GM19025 (cell line): Measurements from ENCODE around the gene OR9G4.

Source experiments
- ATAC-seq: cut with Tn5 transposase; IDR thresholded peaks from one replicate; pipeline ENCODE4 v1.9.1; 2021; ENCODE audit warnings: mild to moderate bottlenecking, low read depth, moderate library complexity; ENCODE audit not compliant: unreplicated experiment

OR9G4 gene

GRCh38 chr11:56748597-56748996 is at the start of gene OR9G4:
Gene OR9G4, minus strand, starts transcription at chr11:56748697. Its CDS starts 4,931 bp downstream, at chr11:56743766.
- ATAC-seq, result no peak

DNA sequence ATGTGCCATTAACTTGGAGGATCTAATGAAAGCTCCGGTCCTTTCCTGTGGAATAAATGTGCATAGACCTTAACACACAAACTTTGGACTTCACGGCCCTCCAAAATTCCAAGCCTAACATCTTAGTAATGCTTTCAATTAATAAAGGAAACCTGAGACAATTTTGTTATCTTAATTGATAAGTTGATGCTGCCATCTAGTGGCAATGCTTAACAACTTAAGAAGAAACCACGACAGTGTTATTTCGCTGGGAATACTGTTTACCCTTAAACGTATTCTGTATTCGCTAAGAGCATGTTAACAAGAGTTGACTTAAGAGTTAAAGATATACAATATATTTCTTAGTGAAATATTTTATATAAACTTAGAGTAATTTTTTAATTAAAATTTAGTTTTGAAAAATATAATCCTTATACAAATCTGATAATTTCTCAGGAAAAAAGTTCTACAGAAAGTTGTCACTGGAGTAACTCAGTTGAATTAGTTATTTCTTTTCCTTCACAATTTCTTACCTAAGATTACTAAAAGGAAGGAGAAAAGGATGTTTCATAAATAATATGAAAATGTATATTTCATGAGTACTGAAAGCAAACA is 35.0 kb upstream of the OR9G4 start:
- no peak for ATAC-seq

GRCh38 chr11:56782167-56782847 is 33.8 kb upstream of the OR9G4 start:
- no peak for ATAC-seq

DNA sequence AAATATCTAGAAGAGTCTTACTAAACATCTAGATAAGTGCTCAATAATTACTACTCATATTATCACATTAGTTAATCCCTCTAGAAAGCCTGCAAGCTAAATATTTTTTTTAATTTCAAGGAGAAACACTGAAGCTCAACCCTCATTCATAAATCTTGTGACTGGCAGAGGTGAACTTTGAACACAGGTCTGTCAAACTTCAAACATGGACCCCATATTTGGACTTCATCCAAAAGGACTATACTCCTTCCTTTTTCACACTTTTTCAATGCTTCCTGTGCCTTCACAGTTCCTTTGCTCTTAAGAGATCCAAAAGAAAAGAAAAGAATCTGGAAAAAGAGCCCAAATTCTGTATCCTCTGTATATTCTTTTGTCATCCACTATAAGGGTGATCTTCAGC is 28.3 kb upstream of the OR9G4 start:
- ATAC-seq, result no peak

- ATAC-seq, result no peak
Observed at GRCh38 chr11:56764976-56765375, 16.5 kb upstream of the OR9G4 start.

GRCh38 chr11:56751480-56751879 is 3.0 kb upstream of the OR9G4 start:
- ATAC-seq, result no peak

DNA sequence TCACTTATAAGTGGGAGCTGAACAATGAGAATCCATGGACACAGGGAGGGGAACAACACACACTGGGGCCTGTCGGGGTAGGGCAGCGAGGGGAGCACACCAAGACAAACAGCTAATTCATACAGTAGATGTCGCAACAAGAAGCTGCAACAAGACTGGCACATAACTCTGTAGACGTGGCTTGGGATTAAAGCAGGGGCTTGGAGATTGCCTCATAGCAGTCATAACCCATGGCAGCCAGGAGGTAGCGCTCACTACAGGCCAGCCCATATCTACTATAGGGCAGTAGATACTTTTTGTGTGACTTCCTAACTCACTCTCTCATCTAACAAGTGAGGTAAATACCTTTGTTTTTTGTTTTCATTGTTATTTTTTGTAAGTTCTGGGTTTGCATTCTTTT is 1.7 kb upstream of the OR9G4 start:
- ATAC-seq, result no peak

DNA sequence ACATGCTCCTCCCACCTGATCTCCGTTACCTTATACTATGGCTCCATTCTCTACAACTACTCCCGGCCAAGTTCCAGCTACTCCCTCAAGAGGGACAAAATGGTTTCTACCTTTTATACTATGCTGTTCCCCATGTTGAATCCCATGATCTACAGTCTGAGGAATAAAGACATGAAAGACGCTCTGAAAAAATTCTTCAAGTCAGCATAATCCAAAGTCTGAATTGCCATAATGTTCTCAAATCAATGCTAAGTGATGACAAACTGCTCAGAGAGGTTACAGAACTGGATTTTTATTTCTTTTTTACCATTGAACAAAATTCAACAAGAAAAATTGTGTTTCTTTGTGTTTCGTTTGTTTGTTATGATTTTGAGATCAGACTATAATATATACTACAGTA is 7.6 kb downstream of the OR9G4 start:
- no peak for ATAC-seq

- no peak for ATAC-seq
Observed at GRCh38 chr11:56740107-56740506, 8.4 kb downstream of the OR9G4 start.

GRCh38 chr11:56720513-56720912 is 28.0 kb downstream of the OR9G4 start:
- no peak for ATAC-seq

GRCh38 chr11:56716379-56716854 is 32.1 kb downstream of the OR9G4 start:
- no peak for ATAC-seq

DNA sequence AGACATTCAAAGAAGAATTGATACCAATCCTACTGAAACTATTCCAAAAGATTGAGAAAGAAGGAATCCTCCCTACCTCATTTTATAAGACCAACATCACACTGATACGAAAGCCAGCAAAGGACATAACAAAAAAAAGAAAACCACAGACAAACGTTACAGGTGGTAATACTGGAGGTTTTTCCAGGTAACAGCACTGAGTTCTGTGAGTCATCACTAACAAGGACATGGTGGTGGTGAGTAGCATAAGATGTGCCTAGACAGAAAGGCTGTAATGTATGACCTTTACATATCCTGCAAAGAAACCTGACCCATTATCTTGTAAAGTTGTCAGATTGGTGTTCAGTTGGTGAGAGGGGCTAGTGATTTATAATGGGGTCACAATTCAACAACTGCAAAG is 34.3 kb downstream of the OR9G4 start:
- no peak for ATAC-seq

DNA sequence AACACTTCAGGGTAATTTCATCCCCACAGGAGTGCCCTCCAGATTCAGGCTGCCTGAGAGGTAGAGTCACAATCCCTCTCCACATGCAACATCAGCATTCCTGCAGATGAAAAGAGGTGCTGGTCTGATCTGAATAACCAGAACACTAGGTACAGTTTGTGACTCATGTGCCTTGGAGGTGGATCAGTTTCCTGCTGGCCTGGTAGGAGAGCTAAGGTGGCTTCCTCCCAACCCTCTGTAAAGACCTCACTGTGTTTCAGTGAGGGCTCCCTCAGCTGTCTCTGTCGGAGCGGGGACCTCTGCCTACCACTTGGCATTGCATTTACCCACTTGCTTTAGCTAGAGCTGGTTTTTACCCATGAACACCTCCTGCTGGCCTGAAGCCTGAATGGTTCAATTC is 42.0 kb downstream of the OR9G4 start:
- ATAC-seq, result no peak

DNA sequence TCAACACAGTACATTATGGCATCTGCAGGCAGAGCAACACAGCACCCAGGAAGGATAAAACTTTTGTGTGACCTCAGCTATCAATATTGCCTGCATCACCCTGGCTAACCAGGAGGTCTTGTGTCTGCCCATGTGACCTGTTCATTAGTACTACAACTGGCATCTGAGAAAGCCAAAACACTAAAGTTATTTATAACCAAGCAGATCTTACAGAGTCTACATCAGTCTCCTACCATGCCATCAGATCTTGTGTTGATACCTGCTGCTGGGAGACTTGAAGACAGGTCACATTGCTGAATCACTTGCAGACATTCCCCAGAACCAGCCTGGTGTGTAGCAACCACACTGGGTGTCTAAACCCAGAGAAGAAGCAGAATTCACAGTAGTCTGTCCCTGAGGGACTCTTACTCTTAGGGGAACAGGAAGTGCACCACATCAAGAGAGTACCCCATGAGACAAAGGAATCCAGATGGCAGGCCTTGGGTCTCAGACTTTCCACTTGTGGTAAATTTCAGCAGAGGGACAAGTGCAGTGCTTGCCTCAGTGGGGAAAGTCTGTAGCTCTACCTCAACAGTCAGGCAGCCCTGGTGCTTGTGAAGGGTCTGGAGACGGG is 42.6 kb downstream of the OR9G4 start:
- no peak for ATAC-seq

GRCh38 chr11:56700914-56701485 is 47.5 kb downstream of the OR9G4 start:
- ATAC-seq, result no peak

DNA sequence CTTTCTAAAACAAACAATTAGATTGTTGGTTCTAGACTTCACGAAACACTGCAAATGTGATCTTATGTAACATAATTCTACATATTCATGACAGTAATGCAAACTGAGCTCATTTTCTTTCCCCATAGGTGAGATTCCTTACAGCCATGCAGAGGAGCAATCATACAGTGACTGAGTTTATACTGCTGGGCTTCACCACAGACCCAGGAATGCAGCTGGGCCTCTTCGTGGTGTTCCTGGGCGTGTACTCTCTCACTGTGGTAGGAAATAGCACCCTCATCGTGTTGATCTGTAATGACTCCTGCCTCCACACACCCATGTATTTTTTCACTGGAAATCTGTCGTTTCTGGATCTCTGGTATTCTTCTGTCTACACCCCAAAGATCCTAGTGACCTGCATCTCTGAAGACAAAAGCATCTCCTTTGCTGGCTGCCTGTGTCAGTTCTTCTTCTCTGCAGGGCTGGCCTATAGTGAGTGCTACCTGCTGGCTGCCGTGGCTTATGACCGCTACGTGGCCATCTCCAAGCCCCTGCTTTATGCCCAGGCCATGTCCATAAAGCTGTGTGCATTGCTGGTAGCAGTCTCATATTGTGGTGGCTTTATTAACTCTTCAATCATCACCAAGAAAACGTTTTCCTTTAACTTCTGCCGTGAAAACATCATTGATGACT is 48.1 kb downstream of the OR9G4 start:
- no peak for ATAC-seq

DNA sequence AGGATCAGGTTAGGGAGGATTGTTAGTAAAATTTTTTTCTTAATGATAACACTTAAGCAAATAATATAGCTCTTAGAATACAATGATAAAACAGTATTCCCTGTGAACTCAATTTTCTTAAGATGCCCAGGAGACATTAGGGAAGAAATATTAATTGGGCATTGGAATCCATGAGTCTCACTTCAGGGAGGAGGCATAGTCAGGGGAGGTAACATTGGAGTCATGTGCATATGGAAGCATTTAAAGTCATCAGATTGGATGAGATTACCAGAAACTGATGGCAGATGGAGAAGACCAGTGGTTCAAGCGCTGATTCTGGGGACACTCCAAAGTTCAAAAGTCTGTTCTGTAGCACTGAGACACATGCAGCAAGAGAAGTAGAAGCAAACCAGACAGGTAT is 49.7 kb downstream of the OR9G4 start, which contains the start of gene OR9G1:
Gene OR9G1, plus strand, starts transcription at position 301 of the 400 bp plus-strand sequence. CDS start 1,293 bp downstream, outside the sequence.
- ATAC-seq, result no peak

DNA sequence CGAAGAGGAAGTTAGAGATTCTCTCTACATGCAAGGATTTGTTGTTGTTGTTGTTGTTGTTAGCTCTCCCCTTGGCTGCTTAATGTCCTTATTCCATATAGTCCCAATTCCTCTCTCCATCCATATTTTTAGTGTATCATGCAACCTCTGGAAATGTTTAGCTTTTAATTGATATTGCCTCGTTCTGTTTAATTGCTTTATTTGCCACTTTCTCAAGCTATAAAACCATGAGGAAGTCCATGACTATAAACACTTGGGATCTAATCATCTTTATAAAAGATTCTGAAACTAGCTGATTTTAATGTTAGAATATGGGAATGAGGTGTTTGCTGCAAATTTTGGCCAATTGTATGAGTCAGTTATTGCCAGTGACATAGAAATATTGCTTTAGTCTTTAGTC is 55.1 kb downstream of the OR9G4 start:
- ATAC-seq, result no peak
